Aorta (tissue), 5 donors: ENCODE data around the gene PEX19. TPM values are rescaled to one million over a fixed set of nuclear protein-coding genes. Genes with fewer than 3 reads are reported as not detected.

ENCODE experiments used
- ATAC-seq: fragments of 200-7000 bp; cut with Tn5 transposase; one replicate; pipeline ENCODE4 v1.9.1; 2022; ENCODE audit warnings: moderate library complexity; ENCODE audit not compliant: low FRiP score
- DNase-seq, 2 donors: peaks; one replicate each; pipeline ENCODE4 v3.0.0-alpha.2; 2020
- H3K27ac ChIP-seq, 2 donors: one replicate each; pipeline ENCODE4 v1.5.1; 2013; ENCODE audit warnings: low read length in 2 of 2, mild to moderate bottlenecking in 2 of 2, moderate library complexity in 2 of 2, control low read depth in 1 of 2, inconsistent platforms in 1 of 2, low read depth in 1 of 2
- H3K27me3 ChIP-seq, 2 donors: one replicate each; pipeline ENCODE4 v1.6.1; 2013; ENCODE audit warnings: control low read depth in 1 of 2, low read length in 1 of 2, mild to moderate bottlenecking in 1 of 2, moderate library complexity in 1 of 2; ENCODE audit not compliant: insufficient read depth in 2 of 2, control insufficient read depth in 1 of 2
- H3K36me3 ChIP-seq, 2 donors: one replicate each; pipeline ENCODE4 v1.6.1; 2013; ENCODE audit warnings: control low read depth in 1 of 2, low read length in 1 of 2, mild to moderate bottlenecking in 1 of 2; ENCODE audit not compliant: insufficient read depth in 2 of 2, control insufficient read depth in 1 of 2
- H3K4me1 ChIP-seq, 2 donors: one replicate each; pipeline ENCODE4 v1.6.1; 2013; ENCODE audit warnings: low read length in 2 of 2, control low read depth in 1 of 2, mild to moderate bottlenecking in 1 of 2, moderate library complexity in 1 of 2; ENCODE audit not compliant: insufficient read depth in 2 of 2, control insufficient read depth in 1 of 2
- H3K4me3 ChIP-seq, 2 donors: one replicate each; pipeline ENCODE4 v1.5.1; 2013; ENCODE audit warnings: low read length in 2 of 2, control low read depth in 1 of 2, mild to moderate bottlenecking in 1 of 2
- H3K9me3 ChIP-seq: one replicate; pipeline ENCODE4 v1.6.1; 2013; ENCODE audit warnings: mild to moderate bottlenecking, low read length; ENCODE audit not compliant: control insufficient read depth
- WGBS, 2 donors: extraction: QIAGEN DNeasy Blood & Tissue Kit; methylation state at CpG; one replicate each; pipeline ENCODE4 v1.1.7; 2013; 5-methylcytosine and 5-hydroxymethylcytosine counted together
- intact Hi-C, 2 donors: fragments of 100-400 bp; cut with DNase I; formaldehyde crosslinking; loops; one replicate each; pipeline versions ENCODE4 v1.14.2 to v1.15.0; 2022
- polyA plus RNA-seq, 2 donors: library from polyadenylated mRNA; stranded (reverse); fragments of 200-250 nt; gene quantifications; one replicate each; pipeline ENCODE4 v1.2.3, GENCODE V29; 2013
- total RNA-seq, 2 donors: library from RNA; stranded (reverse); fragmentation: NEBNext Ultra II Directional; extraction: Animal tissue kit (Norgen Biotek cat#: 25700); gene quantifications; one replicate each; pipeline ENCODE4 v1.2.1, GENCODE V29; 2021
- donor health status: healthy with polysubstance abuse.
- donor health status: Bipolar disorder and iron deficiency.
- donor health status: DM: no; HTN: no; CAD: no.
- donor health status: DM: no; HTN: no; CAD: no.
- donor health status: DM: yes; HTN: yes; CAD: no.

The PEX19 gene
- total and polyA plus RNA-seq, 4 donors: 32.2 to 55.1 (median 38.6) TPM

- no peak for ATAC-seq
- no peak for DNase-seq
- Histone ChIP-seq H3K27ac (no peak overlapping the region), H3K36me3 (peaks cover 3 to 9% of the 10 kb centered on the region in 2 donors), H3K9me3 (no peaks in the 10 kb centered on the region), H3K27me3 (no peaks in the 10 kb centered on the region), H3K4me1 (no peaks in the 10 kb centered on the region), H3K4me3 (no peak overlapping the region)
- intact Hi-C loops: no loop called here
- WGBS, 2 donors: 84 to 88% methylated on average over 5 of the region's 5 CpGs
Measured at GRCh38 chr1:160238408-160238807, 46.5 kb downstream of the PEX19 start.

GRCh38 chr1:160237558-160237957, 47.4 kb downstream of the PEX19 start:
- ATAC-seq (no peak), DNase-seq (no peak)
- intact Hi-C loops: no loop called here
- peaks cover 3 to 9% of the 10 kb centered on the region in 2 donors for H3K36me3 ChIP-seq
- no peak overlapping the region for H3K27ac ChIP-seq
- no peak overlapping the region for H3K4me3 ChIP-seq
- H3K27me3 ChIP-seq: no peaks in the 10 kb centered on the region
- WGBS, 2 donors: 94 to 96% methylated on average over 2 of the region's 2 CpGs
- no peaks in the 10 kb centered on the region for H3K9me3 ChIP-seq
- no peaks in the 10 kb centered on the region for H3K4me1 ChIP-seq

- no peak overlapping the region for H3K27ac ChIP-seq
- intact Hi-C loops: no loop called here
- WGBS, 2 donors: 85 to 86% methylated on average over 5 of the region's 5 CpGs
Measured at GRCh38 chr1:160236806-160237205, 48.1 kb downstream of the PEX19 start.

GRCh38 chr1:160232911-160233310, 52.0 kb downstream of the PEX19 start:
- DNase-seq (no peak), ATAC-seq (no peak)
- Histone ChIP-seq H3K27me3 (no peaks in the 10 kb centered on the region), H3K9me3 (no peaks in the 10 kb centered on the region), H3K36me3 (peaks cover 0 to 1% of the 10 kb centered on the region in 2 donors), H3K4me1 (no peaks in the 10 kb centered on the region), H3K27ac (no peak overlapping the region), H3K4me3 (no peak overlapping the region)
- intact Hi-C loops: no loop called here

More at GRCh38 chr1:160236806-160237205, 48.1 kb downstream of the PEX19 start:
- H3K27me3 ChIP-seq: no peaks in the 10 kb centered on the region
- no peak overlapping the region for H3K4me3 ChIP-seq
- peaks cover 3 to 9% of the 10 kb centered on the region in 2 donors for H3K36me3 ChIP-seq
- H3K4me1 ChIP-seq: no peaks in the 10 kb centered on the region
- H3K9me3 ChIP-seq: no peaks in the 10 kb centered on the region
- DNase-seq: no peak
- ATAC-seq: no peak

- no peaks in the 10 kb centered on the region for H3K27me3 ChIP-seq
- DNase-seq (no peak), ATAC-seq (no peak)
- H3K4me1 ChIP-seq: no peaks in the 10 kb centered on the region
- H3K27ac ChIP-seq: no peak overlapping the region
- H3K9me3 ChIP-seq: no peaks in the 10 kb centered on the region
- intact Hi-C loops: no loop called here
- H3K36me3 ChIP-seq: peaks cover 3 to 8% of the 10 kb centered on the region in 2 donors
- H3K4me3 ChIP-seq: no peak overlapping the region
Measured at GRCh38 chr1:160228431-160228830, 56.5 kb downstream of the PEX19 start.

- 91 to 93% methylated on average over 1 of the region's 1 CpG for WGBS, 2 donors
- Histone ChIP-seq H3K36me3 (peaks cover 3 to 12% of the 10 kb centered on the region in 2 donors), H3K27ac (no peak overlapping the region), H3K4me1 (no peaks in the 10 kb centered on the region), H3K4me3 (no peak overlapping the region), H3K9me3 (no peaks in the 10 kb centered on the region), H3K27me3 (no peaks in the 10 kb centered on the region)
- no peak for DNase-seq
- intact Hi-C loops: no loop called here
- no peak for ATAC-seq
Measured at GRCh38 chr1:160227561-160227960, 57.4 kb downstream of the PEX19 start.

- intact Hi-C loops: no loop called here
- Histone ChIP-seq H3K4me1 (no peaks in the 10 kb centered on the region), H3K4me3 (no peak overlapping the region), H3K9me3 (no peaks in the 10 kb centered on the region), H3K27me3 (no peaks in the 10 kb centered on the region), H3K36me3 (peaks cover 3 to 14% of the 10 kb centered on the region in 2 donors), H3K27ac (no peak overlapping the region)
- 39 to 45% methylated on average over 4 of the region's 4 CpGs for WGBS, 2 donors
- DNase-seq (no peak), ATAC-seq (no peak)
Measured at GRCh38 chr1:160227034-160227433, 57.9 kb downstream of the PEX19 start.

Other genes with a start within 250 kb of the PEX19 start
- under 1 TPM; 0.10 to 0.24 TPM for gene KCNJ10, start 215.0 kb downstream of the PEX19 start, total RNA-seq
- gene KCNJ10, start 215.0 kb downstream of the PEX19 start, polyA plus RNA-seq: under 1 TPM in 1 of 2 donors, not detected in 1; 0.63 TPM
- not detected for gene KCNJ9, start 203.6 kb downstream of the PEX19 start, total RNA-seq
- not detected for gene KCNJ9, start 203.6 kb downstream of the PEX19 start, polyA plus RNA-seq
- gene IGSF8, start 186.5 kb downstream of the PEX19 start, total RNA-seq: 10 to 100 TPM; 29.5 to 33.5 TPM
- gene IGSF8, start 186.5 kb downstream of the PEX19 start, polyA plus RNA-seq: 10 to 100 TPM; 10.5 to 48.0 TPM
- 10 to 100 TPM; 24.8 to 27.7 TPM for gene ATP1A2, start 169.4 kb downstream of the PEX19 start, total RNA-seq
- 10 to 100 TPM; 15.3 to 26.9 TPM for gene ATP1A2, start 169.4 kb downstream of the PEX19 start, polyA plus RNA-seq
- under 1 TPM in 1 of 2 donors, not detected in 1; 0.19 TPM for gene ATP1A4, start 133.5 kb downstream of the PEX19 start, total RNA-seq
- under 1 TPM in 1 of 2 donors, not detected in 1; 0.36 TPM for gene ATP1A4, start 133.5 kb downstream of the PEX19 start, polyA plus RNA-seq
- 1 to 10 TPM; 1.6 to 4.4 TPM for gene CASQ1, start 94.6 kb downstream of the PEX19 start, total RNA-seq
- gene CASQ1, start 94.6 kb downstream of the PEX19 start, polyA plus RNA-seq: 10 to 100 TPM in 1 of 2 donors, 1 to 10 TPM in 1; 3.5 to 15.2 TPM
- gene PEA15, start 79.7 kb downstream of the PEX19 start, total RNA-seq: 100 to 1,000 TPM; 258 to 313 TPM
- 100 to 1,000 TPM; 296 to 350 TPM for gene PEA15, start 79.7 kb downstream of the PEX19 start, polyA plus RNA-seq
- 100 to 1,000 TPM; 134 to 152 TPM for gene DCAF8, start 22.6 kb downstream of the PEX19 start, total RNA-seq
- gene DCAF8, start 22.6 kb downstream of the PEX19 start, polyA plus RNA-seq: 100 to 1,000 TPM in 1 of 2 donors, 10 to 100 TPM in 1; 39.2 to 128 TPM
- gene COPA, start 58.1 kb upstream of the PEX19 start, total RNA-seq: 100 to 1,000 TPM; 174 to 193 TPM
- 10 to 100 TPM; 44.5 to 91.6 TPM for gene COPA, start 58.1 kb upstream of the PEX19 start, polyA plus RNA-seq
- 10 to 100 TPM; 56.4 to 67.3 TPM for gene NCSTN, start 58.2 kb upstream of the PEX19 start, total RNA-seq
- gene NCSTN, start 58.2 kb upstream of the PEX19 start, polyA plus RNA-seq: 10 to 100 TPM; 17.0 to 49.7 TPM
- under 1 TPM; 0.13 to 0.24 TPM for gene NHLH1, start 81.9 kb upstream of the PEX19 start, total RNA-seq
- not detected for gene NHLH1, start 81.9 kb upstream of the PEX19 start, polyA plus RNA-seq
- gene VANGL2, start 115.4 kb upstream of the PEX19 start, total RNA-seq: 1 to 10 TPM; 1.3 to 4.4 TPM
- under 1 TPM; 0.26 to 0.50 TPM for gene VANGL2, start 115.4 kb upstream of the PEX19 start, polyA plus RNA-seq
- gene SLAMF6, start 238.1 kb upstream of the PEX19 start, total RNA-seq: 1 to 10 TPM; 1.2 to 1.5 TPM
- gene SLAMF6, start 238.1 kb upstream of the PEX19 start, polyA plus RNA-seq: 1 to 10 TPM in 1 of 2 donors, not detected in 1; 1.5 TPM